ENCODE results near the gene TUBB2A.

The TUBB2A gene

GRCh38 chr6:3124667-3125066 lies 32.7 kb downstream of the TUBB2A start:
- TF ChIP-seq POLR2A (IDR thresholded peaks at IDR 0.05; ENCODE audit: low read depth, low read length), result no peak
- FAIRE-seq, result no peak
- DNase-seq (ENCODE audit: insufficient read length, low spot score), result no peak

GRCh38 chr6:3122823-3123182 lies 34.5 kb downstream of the TUBB2A start:
- TF ChIP-seq POLR2A (IDR thresholded peaks at IDR 0.05; ENCODE audit: low read depth, low read length), result no peak
- DNase-seq (ENCODE audit: insufficient read length, low spot score) (no peak), FAIRE-seq (no peak)

- DNase-seq (ENCODE audit: insufficient read length, low spot score) (no peak), FAIRE-seq (no peak)
- no peak for TF ChIP-seq POLR2A (IDR thresholded peaks at IDR 0.05; ENCODE audit: low read depth, low read length)
These were observed 36.6 kb downstream of the TUBB2A start for GRCh38 chr6:3120765-3121089.

GRCh38 chr6:3119040-3119723 lies 38.2 kb downstream of the TUBB2A start:
- TF ChIP-seq POLR2A (IDR thresholded peaks at IDR 0.05; ENCODE audit: low read depth, low read length), result no peak
- no peak for FAIRE-seq
- peak; percentile 51 for DNase-seq (ENCODE audit: insufficient read length, low spot score)

GRCh38 chr6:3118353-3119039 lies 38.8 kb downstream of the TUBB2A start, which contains the start of gene BPHL:
Gene BPHL (plus strand): TSS chr6:3118711. CDS start chr6:3118741, 30 bp downstream.
- FAIRE-seq (peak; percentile 66), DNase-seq (ENCODE audit: insufficient read length, low spot score) (peak; percentile 94)
- peak; percentile 87 for TF ChIP-seq POLR2A (IDR thresholded peaks at IDR 0.05; ENCODE audit: low read depth, low read length)

- no peak for FAIRE-seq
- no peak for DNase-seq (ENCODE audit: insufficient read length, low spot score)
- no peak for TF ChIP-seq POLR2A (IDR thresholded peaks at IDR 0.05; ENCODE audit: low read depth, low read length)
These were observed 39.4 kb downstream of the TUBB2A start for GRCh38 chr6:3117912-3118352.

- no peak for TF ChIP-seq POLR2A (IDR thresholded peaks at IDR 0.05; ENCODE audit: low read depth, low read length)
- no peak for FAIRE-seq
- DNase-seq (ENCODE audit: insufficient read length, low spot score), result no peak
These were observed 43.0 kb downstream of the TUBB2A start for GRCh38 chr6:3114377-3114776.

GRCh38 chr6:3109761-3110160 lies 47.6 kb downstream of the TUBB2A start:
- TF ChIP-seq POLR2A (IDR thresholded peaks at IDR 0.05; ENCODE audit: low read depth, low read length), result no peak

GRCh38 chr6:3108746-3109414 lies 48.5 kb downstream of the TUBB2A start:
- no peak for TF ChIP-seq POLR2A (IDR thresholded peaks at IDR 0.05; ENCODE audit: low read depth, low read length)
- no peak for FAIRE-seq
- DNase-seq (ENCODE audit: insufficient read length, low spot score), result no peak

More at GRCh38 chr6:3109761-3110160, 47.6 kb downstream of the TUBB2A start:
- FAIRE-seq (no peak), DNase-seq (ENCODE audit: insufficient read length, low spot score) (no peak)

Data from H54 (cell line).